ENCODE data around the gene IGFBPL1. TPM values are rescaled to one million over a fixed set of nuclear protein-coding genes. Genes with fewer than 3 reads are reported as not detected.
"Not testable (repeated sequence)": the region's sequence is repeated elsewhere in the genome, so short reads cannot be mapped to it uniquely, and the experiment has no call there.

Gene IGFBPL1
- total RNA-seq (1 to 10 TPM; 1.7 to 2.4 TPM), polyA plus RNA-seq (under 1 TPM; 0.23 to 0.24 TPM)
- long read RNA-seq, donor 1, partial matches to known transcripts, result 0 of 3 reads
- long read RNA-seq, donor 1, other reads (novel, unspliced or antisense), result 0 of 3 reads
- long read RNA-seq, donor 2, result 0 reads
- long read RNA-seq, donor 3, partial matches to known transcripts, result 0 of 1 reads
- long read RNA-seq, donor 3, other reads (novel, unspliced or antisense), result 0 of 1 reads
- long read RNA-seq, donor 4, partial matches to known transcripts, result 0 of 1 reads
- long read RNA-seq, donor 4, other reads (novel, unspliced or antisense), result 0 of 1 reads
- long read RNA-seq, donor 5, partial matches to known transcripts, result 0 of 1 reads
- long read RNA-seq, donor 5, other reads (novel, unspliced or antisense), result 0 of 1 reads

- ATAC-seq (ENCODE audit: insufficient read depth, low FRiP score), result peak; percentile 29
- peak within 1 kb of the TSS; percentile 15 for H3K4me3 ChIP-seq
- WGBS, 2 donors, result 2% methylated on average over 87 to 115 of the region's 115 CpGs
- peaks cover 11 to 43% (median 30%) of the 10 kb centered on the region in 3 donors for H3K27me3 ChIP-seq (ENCODE audit: control insufficient read depth in 3 of 3, insufficient read depth in 3 of 3, low read length in 2 of 3)
- H3K4me1 ChIP-seq (ENCODE audit: control insufficient read depth in 5 of 5, insufficient read depth in 5 of 5, low read length in 5 of 5), result peaks cover 0 to 17% (median 2%) of the 10 kb centered on the region in 5 donors
- no peaks in the 10 kb centered on the region for H3K9me3 ChIP-seq (ENCODE audit: control insufficient read depth in 4 of 4, insufficient read depth in 3 of 4, low read length in 3 of 4)
- peak; percentile 36 to 53 (median 51) for DNase-seq
- no peak within 1 kb of the TSS for H3K27ac ChIP-seq (ENCODE audit: low read depth in 1 of 2, low read length in 1 of 2)
- no peaks in the 10 kb centered on the region for H3K36me3 ChIP-seq (ENCODE audit: control insufficient read depth in 4 of 4, insufficient read depth in 4 of 4, low read length in 4 of 4)
- no peak for TF ChIP-seq CTCF (IDR thresholded peaks at IDR 0.05; ENCODE audit: control extremely low read depth, extremely low read depth)
- no peak within 1 kb of the TSS for H3K9ac ChIP-seq (ENCODE audit: insufficient read depth in 1 of 2, low read length in 2 of 2)
Measured at GRCh38 chr9:38423973-38424843, at the start of gene IGFBPL1. Gene IGFBPL1 (minus strand): TSS chr9:38424454. CDS start chr9:38424424, 30 bp downstream.

- not testable (repeated sequence) for H3K4me1 ChIP-seq (ENCODE audit: control insufficient read depth in 5 of 5, insufficient read depth in 5 of 5, low read length in 5 of 5); ATAC-seq (ENCODE audit: insufficient read depth, low FRiP score); H3K9me3 ChIP-seq (ENCODE audit: control insufficient read depth in 4 of 4, insufficient read depth in 3 of 4, low read length in 3 of 4); H3K4me3 ChIP-seq; H3K36me3 ChIP-seq (ENCODE audit: control insufficient read depth in 4 of 4, insufficient read depth in 4 of 4, low read length in 4 of 4); H3K27me3 ChIP-seq (ENCODE audit: control insufficient read depth in 3 of 3, insufficient read depth in 3 of 3, low read length in 2 of 3); H3K27ac ChIP-seq (ENCODE audit: low read depth in 1 of 2, low read length in 1 of 2); H3K9ac ChIP-seq (ENCODE audit: insufficient read depth in 1 of 2, low read length in 2 of 2)
- peak in 1 of 3 donors; percentile 26 for DNase-seq
- WGBS, 2 donors, result 65 to 78% methylated on average over 2 of the region's 2 CpGs
Measured at GRCh38 chr9:38472583-38473249, 48.5 kb upstream of the IGFBPL1 start.

- H3K9me3 ChIP-seq (ENCODE audit: control insufficient read depth in 4 of 4, insufficient read depth in 3 of 4, low read length in 3 of 4), result no peaks in the 10 kb centered on the region
- 48 to 69% methylated on average over 3 of the region's 3 CpGs for WGBS, 2 donors
- H3K27ac ChIP-seq (ENCODE audit: low read depth in 1 of 2, low read length in 1 of 2), result no peak overlapping the region
- TF ChIP-seq CTCF (IDR thresholded peaks at IDR 0.05; ENCODE audit: control extremely low read depth, extremely low read depth), result no peak
- ATAC-seq (ENCODE audit: insufficient read depth, low FRiP score) (no peak), DNase-seq (no peak)
- no peak overlapping the region for H3K9ac ChIP-seq (ENCODE audit: insufficient read depth in 1 of 2, low read length in 2 of 2)
- peaks cover 0 to 2% (median 0%) of the 10 kb centered on the region in 3 donors for H3K27me3 ChIP-seq (ENCODE audit: control insufficient read depth in 3 of 3, insufficient read depth in 3 of 3, low read length in 2 of 3)
- H3K4me1 ChIP-seq (ENCODE audit: control insufficient read depth in 5 of 5, insufficient read depth in 5 of 5, low read length in 5 of 5), result no peaks in the 10 kb centered on the region
- no peaks in the 10 kb centered on the region for H3K36me3 ChIP-seq (ENCODE audit: control insufficient read depth in 4 of 4, insufficient read depth in 4 of 4, low read length in 4 of 4)
- no peak overlapping the region for H3K4me3 ChIP-seq
Measured at GRCh38 chr9:38467404-38467803, 43.1 kb upstream of the IGFBPL1 start.
